Activated naive CD8-positive, alpha-beta T cell treated with anti-CD3 and anti-CD28 coated beads, Interleukin-2, amount 50 U/mL, for 24 hours (primary cell): ENCODE results near the gene C2CD2L.
"Not testable (repeated sequence)": the region's sequence is repeated elsewhere in the genome, so short reads cannot be mapped to it uniquely, and the experiment has no call there.

ENCODE experiments used
- ATAC-seq: fragments of 150-1000 bp; cut with Tn5 transposase; one replicate; pipeline ENCODE4 v1.10.0; 2021
- DNase-seq: peaks from one replicate; pipeline ENCODE4 v3.0.0; 2021
- H3K27ac Mint-ChIP-seq: one replicate; pipeline ENCODE4 v1.8.0; 2021; ENCODE audit warnings: mild to moderate bottlenecking, mixed read lengths
- H3K27me3 Mint-ChIP-seq: one replicate; pipeline ENCODE4 v1.8.0; 2021; ENCODE audit warnings: mixed read lengths
- H3K36me3 Mint-ChIP-seq: one replicate; pipeline ENCODE4 v1.8.0; 2021; ENCODE audit warnings: low read depth, mixed read lengths
- H3K4me1 Mint-ChIP-seq: one replicate; pipeline ENCODE4 v1.8.0; 2021; ENCODE audit warnings: mixed read lengths
- H3K4me3 Mint-ChIP-seq: one replicate; pipeline ENCODE4 v1.8.0; 2021; ENCODE audit warnings: mild to moderate bottlenecking, moderate library complexity, mixed read lengths
- H3K9me3 Mint-ChIP-seq: one replicate; pipeline ENCODE4 v1.8.0; 2021; ENCODE audit warnings: mixed read lengths

Gene C2CD2L

GRCh38 chr11:119117004-119117706 is 10.0 kb downstream of the C2CD2L start:
- Mint-ChIP-seq H3K36me3 (peaks cover 34% of the 10 kb centered on the region), H3K4me3 (no peak overlapping the region), H3K9me3 (no peaks in the 10 kb centered on the region), H3K27ac (no peak overlapping the region), H3K4me1 (peaks cover 26% of the 10 kb centered on the region), H3K27me3 (no peaks in the 10 kb centered on the region)
- no peak for DNase-seq
- ATAC-seq, result no peak

GRCh38 chr11:119118227-119118626 is 11.1 kb downstream of the C2CD2L start:
- no peak for ATAC-seq
- Mint-ChIP-seq H3K27me3 (no peaks in the 10 kb centered on the region), H3K9me3 (no peaks in the 10 kb centered on the region), H3K36me3 (peaks cover 33% of the 10 kb centered on the region), H3K4me1 (peaks cover 35% of the 10 kb centered on the region), H3K4me3 (no peak overlapping the region), H3K27ac (no peak overlapping the region)
- DNase-seq, result no peak

- ATAC-seq, result no peak
- no peaks in the 10 kb centered on the region for H3K9me3 Mint-ChIP-seq
- H3K4me1 Mint-ChIP-seq, result peaks cover 38% of the 10 kb centered on the region
- H3K27me3 Mint-ChIP-seq, result no peaks in the 10 kb centered on the region
- H3K4me3 Mint-ChIP-seq, result no peak overlapping the region
- H3K36me3 Mint-ChIP-seq, result peaks cover 29% of the 10 kb centered on the region
- no peak for DNase-seq
- H3K27ac Mint-ChIP-seq, result no peak overlapping the region
These were observed 11.8 kb downstream of the C2CD2L start for GRCh38 chr11:119118946-119119345.

GRCh38 chr11:119120639-119121007 is 13.5 kb downstream of the C2CD2L start:
- peaks cover 28% of the 10 kb centered on the region for H3K36me3 Mint-ChIP-seq
- peaks cover 30% of the 10 kb centered on the region for H3K4me1 Mint-ChIP-seq
- H3K9me3 Mint-ChIP-seq, result no peaks in the 10 kb centered on the region
- no peak for ATAC-seq
- H3K4me3 Mint-ChIP-seq, result peak overlapping the region; percentile 93
- no peaks in the 10 kb centered on the region for H3K27me3 Mint-ChIP-seq
- peak overlapping the region; percentile 82 for H3K27ac Mint-ChIP-seq
- DNase-seq, result no peak

GRCh38 chr11:119121008-119121810 is 14.1 kb downstream of the C2CD2L start, which contains the start of gene HINFP:
Gene HINFP, plus strand, starts transcription at chr11:119121580. Its CDS starts 5,365 bp downstream, at chr11:119126945.
- peaks cover 22% of the 10 kb centered on the region for H3K36me3 Mint-ChIP-seq
- peak within 1 kb of the TSS; percentile 82 for H3K27ac Mint-ChIP-seq

GRCh38 chr11:119121811-119122124 is 14.6 kb downstream of the C2CD2L start:
- ATAC-seq (no peak), DNase-seq (no peak)
- peaks cover 22% of the 10 kb centered on the region for H3K36me3 Mint-ChIP-seq
- peak overlapping the region; percentile 82 for H3K27ac Mint-ChIP-seq
- peaks cover 29% of the 10 kb centered on the region for H3K4me1 Mint-ChIP-seq
- H3K4me3 Mint-ChIP-seq, result peak overlapping the region; percentile 93
- no peaks in the 10 kb centered on the region for H3K27me3 Mint-ChIP-seq
- H3K9me3 Mint-ChIP-seq, result no peaks in the 10 kb centered on the region

More at GRCh38 chr11:119121008-119121810, 14.1 kb downstream of the C2CD2L start, which contains the start of gene HINFP:
- ATAC-seq, result peak; percentile 97
- H3K4me1 Mint-ChIP-seq, result peaks cover 26% of the 10 kb centered on the region
- peak within 1 kb of the TSS; percentile 93 for H3K4me3 Mint-ChIP-seq
- no peaks in the 10 kb centered on the region for H3K27me3 Mint-ChIP-seq
- peak; percentile 100 for DNase-seq
- H3K9me3 Mint-ChIP-seq, result no peaks in the 10 kb centered on the region

GRCh38 chr11:119125821-119126220 is 18.7 kb downstream of the C2CD2L start:
- Mint-ChIP-seq H3K4me3 (no peak overlapping the region), H3K4me1 (peaks cover 34% of the 10 kb centered on the region), H3K9me3 (no peaks in the 10 kb centered on the region), H3K27ac (no peak overlapping the region), H3K36me3 (peaks cover 27% of the 10 kb centered on the region), H3K27me3 (no peaks in the 10 kb centered on the region)
- ATAC-seq (no peak), DNase-seq (no peak)

- Mint-ChIP-seq H3K9me3 (no peaks in the 10 kb centered on the region), H3K4me3 (no peak overlapping the region), H3K36me3 (peaks cover 34% of the 10 kb centered on the region), H3K27me3 (no peaks in the 10 kb centered on the region), H3K4me1 (peaks cover 31% of the 10 kb centered on the region), H3K27ac (peak overlapping the region; percentile 79)
- DNase-seq, result no peak
- ATAC-seq, result no peak
These were observed 19.6 kb downstream of the C2CD2L start for GRCh38 chr11:119126675-119127268.

GRCh38 chr11:119130662-119131061 is 23.5 kb downstream of the C2CD2L start:
- H3K27me3 Mint-ChIP-seq, result no peaks in the 10 kb centered on the region
- no peak for ATAC-seq
- H3K36me3 Mint-ChIP-seq, result peaks cover 43% of the 10 kb centered on the region
- peaks cover 16% of the 10 kb centered on the region for H3K4me1 Mint-ChIP-seq
- no peak overlapping the region for H3K27ac Mint-ChIP-seq
- no peak for DNase-seq
- H3K4me3 Mint-ChIP-seq, result no peak overlapping the region
- no peaks in the 10 kb centered on the region for H3K9me3 Mint-ChIP-seq

GRCh38 chr11:119134389-119134978 is 27.3 kb downstream of the C2CD2L start:
- DNase-seq, result no peak
- Mint-ChIP-seq H3K27me3 (peaks cover 4% of the 10 kb centered on the region), H3K27ac (no peak overlapping the region)

GRCh38 chr11:119139276-119139675 is 32.1 kb downstream of the C2CD2L start:
- peaks cover 11% of the 10 kb centered on the region for H3K27me3 Mint-ChIP-seq
- not testable (repeated sequence) for H3K9me3 Mint-ChIP-seq, H3K4me3 Mint-ChIP-seq, ATAC-seq, H3K4me1 Mint-ChIP-seq, H3K27ac Mint-ChIP-seq, DNase-seq, H3K36me3 Mint-ChIP-seq

More at GRCh38 chr11:119134389-119134978, 27.3 kb downstream of the C2CD2L start:
- H3K9me3 Mint-ChIP-seq, result no peaks in the 10 kb centered on the region
- H3K4me1 Mint-ChIP-seq, result peaks cover 7% of the 10 kb centered on the region
- ATAC-seq, result no peak
- peaks cover 35% of the 10 kb centered on the region for H3K36me3 Mint-ChIP-seq
- no peak overlapping the region for H3K4me3 Mint-ChIP-seq

- Mint-ChIP-seq H3K36me3 (no peaks in the 10 kb centered on the region), H3K4me1 (peaks cover 11% of the 10 kb centered on the region), H3K9me3 (no peaks in the 10 kb centered on the region), H3K27me3 (peaks cover 36% of the 10 kb centered on the region), H3K4me3 (no peak overlapping the region), H3K27ac (no peak overlapping the region)
- peak; percentile 30 for DNase-seq
- ATAC-seq, result no peak
These were observed 37.8 kb downstream of the C2CD2L start for GRCh38 chr11:119144825-119145486.

GRCh38 chr11:119145551-119145950 is 38.4 kb downstream of the C2CD2L start:
- no peak overlapping the region for H3K4me3 Mint-ChIP-seq
- peaks cover 11% of the 10 kb centered on the region for H3K4me1 Mint-ChIP-seq
- DNase-seq, result no peak
- no peak overlapping the region for H3K27ac Mint-ChIP-seq
- H3K36me3 Mint-ChIP-seq, result no peaks in the 10 kb centered on the region
- ATAC-seq, result no peak
- H3K9me3 Mint-ChIP-seq, result no peaks in the 10 kb centered on the region
- H3K27me3 Mint-ChIP-seq, result peaks cover 40% of the 10 kb centered on the region
